ENCODE results near the gene UGT1A7.

UGT1A7 gene

DNA sequence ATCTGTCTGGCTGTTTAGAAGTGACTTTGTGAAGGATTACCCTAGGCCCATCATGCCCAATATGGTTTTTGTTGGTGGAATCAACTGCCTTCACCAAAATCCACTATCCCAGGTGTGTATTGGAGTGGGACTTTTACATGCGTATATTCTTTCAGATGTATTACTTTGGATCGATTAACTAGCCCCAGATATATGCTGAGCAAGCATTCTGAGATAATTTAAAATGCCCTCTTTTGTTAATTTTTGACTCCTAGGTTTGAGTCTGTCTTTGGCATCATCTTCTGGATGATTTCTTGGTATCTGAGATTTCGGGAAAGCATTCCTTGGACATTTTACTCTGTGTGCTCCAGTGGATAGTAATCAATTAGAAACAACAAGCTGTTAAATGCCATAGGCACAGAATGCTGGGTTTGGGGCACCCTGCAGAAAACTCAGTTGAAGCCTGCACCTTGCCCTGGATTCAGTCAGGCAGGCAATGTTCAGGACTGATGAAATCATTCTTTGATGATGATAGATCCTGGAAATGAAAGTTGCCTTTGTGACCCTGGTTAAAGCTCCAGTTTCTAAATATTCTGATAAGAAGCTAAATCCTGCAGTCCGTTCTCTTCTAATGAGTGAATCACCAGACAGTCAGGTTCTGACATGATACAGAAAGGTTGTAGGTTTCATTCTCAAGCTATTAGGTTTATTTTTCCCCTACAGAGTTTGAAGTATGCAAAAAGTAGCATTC lies 79.5 kb downstream of the UGT1A7 start:
- no peak for DNase-seq (ENCODE audit: low spot score)

GRCh38 chr2:233764264-233764663 lies 82.6 kb downstream of the UGT1A7 start:
- no peak for DNase-seq (ENCODE audit: low spot score)

DNA sequence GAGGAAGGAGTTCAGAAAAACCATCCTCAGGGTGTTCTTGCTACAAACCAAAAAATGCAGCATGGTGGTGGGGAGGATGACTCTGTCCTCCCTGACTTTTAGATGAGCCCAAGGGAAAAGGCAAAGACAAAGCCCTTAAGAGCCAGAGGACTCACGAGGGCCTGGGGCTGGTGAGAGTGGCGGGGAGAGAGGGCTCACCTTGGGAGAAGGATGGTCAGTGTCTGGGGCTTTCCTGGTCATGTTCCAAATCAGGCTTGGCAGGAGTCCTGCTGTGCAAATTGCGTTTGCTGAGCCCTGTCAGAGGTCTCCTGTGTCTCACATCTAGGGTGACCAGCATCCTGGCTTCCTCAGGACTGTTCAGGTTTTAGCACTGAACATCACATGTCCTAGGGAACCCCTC lies 83.1 kb downstream of the UGT1A7 start:
- DNase-seq (ENCODE audit: low spot score) = no peak

GRCh38 chr2:233766416-233766815 lies 84.7 kb downstream of the UGT1A7 start:
- no peak for DNase-seq (ENCODE audit: low spot score)

DNA sequence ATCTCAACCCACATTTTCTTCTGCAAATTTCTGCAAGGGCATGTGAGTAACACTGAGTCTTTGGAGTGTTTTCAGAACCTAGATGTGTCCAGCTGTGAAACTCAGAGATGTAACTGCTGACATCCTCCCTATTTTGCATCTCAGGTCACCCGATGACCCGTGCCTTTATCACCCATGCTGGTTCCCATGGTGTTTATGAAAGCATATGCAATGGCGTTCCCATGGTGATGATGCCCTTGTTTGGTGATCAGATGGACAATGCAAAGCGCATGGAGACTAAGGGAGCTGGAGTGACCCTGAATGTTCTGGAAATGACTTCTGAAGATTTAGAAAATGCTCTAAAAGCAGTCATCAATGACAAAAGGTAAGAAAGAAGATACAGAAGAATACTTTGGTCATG lies 86.4 kb downstream of the UGT1A7 start:
- no peak for DNase-seq (ENCODE audit: low spot score)

DNA sequence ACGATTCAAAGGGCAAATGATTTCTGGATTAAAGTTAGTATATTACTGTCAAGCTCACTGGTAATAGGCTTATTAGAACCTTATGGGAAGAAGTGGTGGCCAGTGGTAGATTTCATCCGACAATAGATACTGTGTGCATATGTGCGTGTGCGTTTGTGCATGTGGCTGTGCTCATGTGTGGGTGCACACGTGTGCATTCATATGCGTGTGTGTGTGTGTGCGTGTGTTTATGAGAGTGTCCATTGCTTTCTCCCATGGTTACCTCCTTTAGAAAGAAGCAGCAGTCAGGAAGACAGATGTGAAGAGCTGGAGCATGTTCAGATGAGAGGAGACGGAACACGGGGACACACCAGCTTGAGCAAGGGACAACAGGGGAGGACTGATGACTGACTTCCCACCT lies 87.6 kb downstream of the UGT1A7 start:
- no peak for DNase-seq (ENCODE audit: low spot score)

DNA sequence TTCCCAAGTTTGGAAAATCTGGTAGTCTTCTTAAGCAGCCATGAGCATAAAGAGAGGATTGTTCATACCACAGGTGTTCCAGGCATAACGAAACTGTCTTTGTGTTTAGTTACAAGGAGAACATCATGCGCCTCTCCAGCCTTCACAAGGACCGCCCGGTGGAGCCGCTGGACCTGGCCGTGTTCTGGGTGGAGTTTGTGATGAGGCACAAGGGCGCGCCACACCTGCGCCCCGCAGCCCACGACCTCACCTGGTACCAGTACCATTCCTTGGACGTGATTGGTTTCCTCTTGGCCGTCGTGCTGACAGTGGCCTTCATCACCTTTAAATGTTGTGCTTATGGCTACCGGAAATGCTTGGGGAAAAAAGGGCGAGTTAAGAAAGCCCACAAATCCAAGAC lies 90.5 kb downstream of the UGT1A7 start:
- no peak for DNase-seq (ENCODE audit: low spot score)

DNA sequence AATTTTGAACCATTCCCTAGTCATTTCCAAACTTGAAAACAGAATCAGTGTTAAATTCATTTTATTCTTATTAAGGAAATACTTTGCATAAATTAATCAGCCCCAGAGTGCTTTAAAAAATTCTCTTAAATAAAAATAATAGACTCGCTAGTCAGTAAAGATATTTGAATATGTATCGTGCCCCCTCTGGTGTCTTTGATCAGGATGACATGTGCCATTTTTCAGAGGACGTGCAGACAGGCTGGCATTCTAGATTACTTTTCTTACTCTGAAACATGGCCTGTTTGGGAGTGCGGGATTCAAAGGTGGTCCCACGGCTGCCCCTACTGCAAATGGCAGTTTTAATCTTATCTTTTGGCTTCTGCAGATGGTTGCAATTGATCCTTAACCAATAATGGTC lies 90.9 kb downstream of the UGT1A7 start:
- no peak for DNase-seq (ENCODE audit: low spot score)

DNA sequence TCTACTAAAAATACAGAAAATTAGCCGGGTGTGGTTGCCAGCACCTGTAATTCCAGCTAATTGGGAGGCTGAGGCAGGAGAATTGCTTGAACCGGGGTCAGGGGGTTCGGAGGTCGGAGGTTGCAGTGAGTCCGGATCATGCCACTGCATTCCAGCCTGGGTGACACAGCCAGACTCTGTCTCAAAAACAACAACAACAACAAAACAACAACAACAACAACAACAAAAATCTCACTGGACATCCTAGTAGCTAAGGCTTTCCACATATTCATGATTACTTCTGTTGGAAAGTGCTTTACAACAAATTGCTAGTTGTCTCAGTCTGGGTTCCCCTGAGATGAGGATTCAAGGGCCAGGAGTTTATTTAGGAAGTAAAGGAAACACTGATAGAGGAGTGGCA lies 92.2 kb downstream of the UGT1A7 start:
- no peak for DNase-seq (ENCODE audit: low spot score)

- DNase-seq (ENCODE audit: low spot score) = no peak
Measured at GRCh38 chr2:233775414-233775813, 93.7 kb downstream of the UGT1A7 start.

DNA sequence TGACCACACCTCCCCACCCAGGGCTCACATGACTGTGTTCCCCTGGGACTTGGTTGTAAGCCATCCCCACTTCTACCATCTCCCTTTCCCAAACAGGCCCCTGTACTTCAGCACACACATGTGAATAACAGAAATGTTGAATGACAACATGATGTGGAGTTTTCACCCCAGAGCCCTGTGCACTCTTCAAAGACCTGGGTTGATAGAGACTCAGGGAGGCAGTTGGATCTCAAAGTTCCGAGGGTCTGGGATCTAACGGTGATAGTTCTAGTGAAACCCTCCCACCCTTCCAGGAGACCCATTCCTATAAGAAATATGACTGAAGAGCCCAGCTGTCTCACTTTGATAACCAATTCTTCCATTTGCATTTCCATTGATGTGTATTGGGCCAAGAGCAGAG lies 96.3 kb downstream of the UGT1A7 start, which contains the start of gene MROH2A:
TSS of gene MROH2A (plus strand) at position 301 of the 400 bp plus-strand sequence. CDS start 1,029 bp downstream, outside the sequence.
- no peak for DNase-seq (ENCODE audit: low spot score)

- no peak for DNase-seq (ENCODE audit: low spot score)
Measured at GRCh38 chr2:233779722-233780121, 98.0 kb downstream of the UGT1A7 start.

DNA sequence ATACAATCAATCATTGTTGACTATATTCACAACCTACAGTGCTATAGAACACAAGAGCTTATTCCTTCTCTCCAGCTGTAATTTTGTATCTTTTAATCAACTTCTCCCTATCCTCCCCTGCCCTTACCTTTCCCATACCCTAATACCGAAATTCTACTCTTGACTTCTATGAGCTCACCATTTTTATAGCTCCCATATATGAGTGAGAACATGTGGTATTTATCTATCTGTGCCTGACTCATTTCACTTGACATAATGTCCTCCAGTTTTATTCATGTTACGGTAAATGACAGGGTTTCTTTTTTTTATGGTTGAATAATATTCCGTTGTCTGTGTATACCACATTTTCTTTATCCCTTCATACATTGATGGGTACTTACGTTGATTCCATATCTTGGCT lies 99.1 kb downstream of the UGT1A7 start:
- no peak for DNase-seq (ENCODE audit: low spot score)

GRCh38 chr2:233789554-233789953 lies 107.9 kb downstream of the UGT1A7 start:
- no peak for DNase-seq (ENCODE audit: low spot score)

DNA sequence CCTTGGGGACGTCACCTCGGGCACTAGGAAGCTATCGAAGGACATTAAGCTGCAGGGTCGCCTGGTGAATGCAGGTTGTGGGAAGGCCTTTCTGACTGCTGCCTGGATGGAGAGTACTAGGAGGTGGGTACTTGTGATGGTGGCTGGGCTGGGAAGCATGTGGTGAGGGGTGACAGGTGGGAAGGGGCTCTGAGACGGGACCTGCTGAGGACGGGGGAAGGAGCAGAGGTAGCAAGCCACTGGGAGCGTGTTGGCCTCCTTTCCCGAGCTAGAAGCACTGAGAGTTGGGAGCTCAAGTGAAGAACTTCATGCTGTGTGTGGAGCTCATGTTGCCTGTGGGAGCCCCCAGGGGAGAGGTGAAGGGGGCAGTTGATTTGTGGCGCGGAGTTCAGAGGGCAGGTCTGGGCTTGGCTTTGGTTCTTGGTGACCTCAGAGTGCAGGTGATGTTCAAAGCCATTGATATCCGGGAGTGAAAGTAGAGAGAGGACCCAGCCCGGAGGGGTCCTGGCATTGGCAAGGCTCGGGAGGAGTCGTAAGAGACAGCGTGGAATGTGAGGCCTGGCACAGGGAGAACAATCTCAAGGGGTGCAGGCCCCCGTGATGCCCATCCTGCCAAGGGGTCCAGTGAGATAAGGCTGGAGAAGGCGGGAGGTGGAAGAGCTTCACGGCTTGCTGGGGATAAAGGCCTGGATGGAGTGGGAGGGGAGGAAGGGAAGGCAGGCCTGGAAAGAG lies 109.6 kb downstream of the UGT1A7 start:
- DNase-seq (ENCODE audit: low spot score) = no peak

DNA sequence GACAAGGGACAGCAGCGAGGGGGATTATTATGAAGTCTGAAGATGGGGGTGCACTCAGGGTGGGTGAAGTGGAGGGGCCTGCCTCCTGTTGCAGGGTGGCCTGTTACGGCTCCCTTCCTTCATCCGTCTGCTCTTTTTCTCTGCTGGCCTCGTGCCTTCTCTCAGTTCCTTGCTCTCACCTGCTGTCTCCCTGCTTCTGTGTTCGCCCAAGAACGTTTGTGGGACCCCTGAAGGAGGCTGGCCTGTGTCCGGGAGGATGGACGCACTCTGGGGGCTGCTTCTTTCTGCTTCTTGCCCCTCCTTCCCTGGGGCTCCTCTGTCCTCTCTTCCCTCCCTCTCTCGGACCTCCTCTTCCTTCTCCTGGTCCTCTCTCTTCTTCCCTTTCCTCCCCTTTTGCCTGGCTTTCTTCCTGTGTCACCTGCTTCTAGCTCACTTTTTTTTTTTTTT lies 110.2 kb downstream of the UGT1A7 start:
- DNase-seq (ENCODE audit: low spot score) = no peak

DNA sequence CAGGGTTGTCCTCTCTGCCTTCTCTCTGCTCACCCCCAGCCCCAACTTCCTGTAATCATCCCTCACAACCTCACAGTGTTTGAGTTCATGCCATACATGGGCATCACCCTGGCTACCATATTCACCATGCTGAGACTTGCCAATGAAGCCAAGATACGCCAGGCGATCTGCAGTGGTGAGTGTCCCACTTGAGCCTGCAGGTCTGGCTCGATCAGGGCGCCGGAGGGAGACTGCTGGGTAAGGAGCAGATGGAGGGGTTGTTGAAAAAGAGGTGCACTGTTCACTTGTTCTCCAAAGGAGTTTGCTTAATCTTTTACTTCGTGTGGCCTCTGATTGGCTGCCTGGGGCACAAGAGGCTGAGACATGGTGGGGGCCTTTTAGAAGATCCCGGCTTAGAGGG lies 111.0 kb downstream of the UGT1A7 start:
- no peak for DNase-seq (ENCODE audit: low spot score)

GRCh38 chr2:233793465-233794127 lies 111.9 kb downstream of the UGT1A7 start:
- no peak for DNase-seq (ENCODE audit: low spot score)

DNA sequence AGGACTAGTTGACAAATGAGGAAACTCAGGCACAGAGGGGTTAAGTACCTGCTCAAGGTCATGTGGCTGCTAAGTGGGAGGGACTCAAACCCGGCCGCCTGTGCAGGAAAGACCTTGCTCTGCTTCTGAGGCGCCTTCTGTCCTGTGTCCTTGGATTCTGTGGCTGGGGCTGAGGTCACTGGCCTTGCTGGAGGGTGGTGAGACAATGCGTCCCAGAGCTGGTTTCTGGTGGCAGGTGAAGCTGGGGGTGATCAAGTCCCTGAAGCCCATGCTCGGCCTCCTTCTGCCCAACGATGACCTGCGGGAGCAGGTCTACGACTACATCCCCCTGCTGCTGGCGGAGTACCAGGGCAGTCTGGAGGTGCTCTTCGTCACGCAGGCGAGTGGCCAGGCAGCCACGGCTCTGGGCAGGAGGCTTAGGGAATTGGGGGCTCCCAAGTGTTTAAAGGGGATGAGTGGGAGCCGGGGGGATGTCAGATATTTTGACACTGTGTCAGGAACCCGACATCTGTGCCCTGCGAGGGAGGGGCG lies 112.5 kb downstream of the UGT1A7 start:
- no peak for DNase-seq (ENCODE audit: low spot score)

GRCh38 chr2:233795735-233796171 lies 114.1 kb downstream of the UGT1A7 start:
- DNase-seq (ENCODE audit: low spot score) = no peak

DNA sequence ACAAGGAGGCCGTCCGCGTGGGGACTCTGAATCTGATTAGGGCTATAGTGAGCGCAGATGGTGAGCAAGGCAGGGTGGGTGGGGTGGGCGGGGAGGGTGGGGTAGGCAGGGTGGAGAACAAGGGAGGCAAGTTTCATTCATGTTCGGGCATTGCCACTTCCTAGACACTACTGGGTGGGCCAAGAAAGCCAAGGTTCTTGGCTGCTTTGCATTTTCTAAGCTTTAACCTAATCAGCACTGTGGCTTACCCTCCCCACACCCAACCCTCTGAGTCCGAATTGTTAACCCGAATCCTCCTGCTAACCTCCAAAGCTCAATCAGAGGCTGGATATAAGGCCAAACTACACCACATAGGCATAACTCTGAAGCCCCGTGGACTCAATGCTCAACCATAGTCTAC lies 114.6 kb downstream of the UGT1A7 start:
- no peak for DNase-seq (ENCODE audit: low spot score)

- DNase-seq (ENCODE audit: low spot score) = no peak
Measured at GRCh38 chr2:233798335-233799086, 116.8 kb downstream of the UGT1A7 start.

All from HuH-7.5 (cell line).